ENCODE measurements around the gene BACH1.
"Not testable (repeated sequence)": the region's sequence is repeated elsewhere in the genome, so short reads cannot be mapped to it uniquely, and the experiment has no call there.

BACH1 gene

DNA sequence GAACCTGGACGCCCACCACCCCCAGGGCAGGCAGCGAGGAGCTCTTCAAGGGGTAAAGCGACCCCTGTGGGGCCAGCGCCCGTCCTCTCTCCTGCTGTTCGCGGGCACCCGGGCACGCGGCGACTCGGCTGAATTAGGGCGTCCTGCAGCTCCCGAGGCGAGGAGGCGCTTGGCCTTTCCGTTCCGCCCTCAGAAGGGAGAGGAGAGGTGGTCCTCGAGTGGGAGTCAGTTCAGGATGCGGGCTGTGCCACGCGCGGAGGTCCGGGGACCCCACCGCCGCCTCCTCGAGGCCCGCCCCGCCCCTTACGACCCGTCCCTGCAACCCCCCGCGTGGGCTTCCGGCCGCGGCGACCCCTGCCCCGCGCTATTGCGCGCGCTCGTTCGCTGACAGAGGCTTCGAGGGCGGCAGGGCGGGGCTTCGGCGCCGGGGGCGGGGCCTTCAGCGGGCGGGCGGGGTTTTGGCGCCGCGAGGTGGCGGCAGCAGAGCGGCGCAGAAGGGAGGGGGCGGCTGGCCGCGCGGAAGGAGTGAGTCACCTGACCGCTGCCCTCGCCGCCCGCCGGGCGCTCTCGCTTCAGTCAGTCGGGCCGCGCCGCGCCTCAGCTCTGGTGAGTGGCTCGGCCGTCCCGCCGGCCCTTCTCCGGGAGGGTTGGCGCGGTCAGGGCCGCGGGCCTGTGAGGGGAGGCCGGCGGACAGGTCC is at the start of gene BACH1:
TSS of gene BACH1 (plus strand) at position 575 of the 698 bp plus-strand sequence. CDS start 22,359 bp downstream, outside the sequence.
- Mint-ChIP-seq H3K27ac (peak within 1 kb of the TSS; percentile 81), H3K4me1 (ENCODE audit: low read depth) (peaks cover 42% of the 10 kb centered on the region), H3K9me3 (no peaks in the 10 kb centered on the region), H3K36me3 (ENCODE audit: low read depth) (peaks cover 3% of the 10 kb centered on the region), H3K4me3 (peak within 1 kb of the TSS; percentile 88), H3K27me3 (ENCODE audit: low read depth) (peaks cover 11% of the 10 kb centered on the region)

DNA sequence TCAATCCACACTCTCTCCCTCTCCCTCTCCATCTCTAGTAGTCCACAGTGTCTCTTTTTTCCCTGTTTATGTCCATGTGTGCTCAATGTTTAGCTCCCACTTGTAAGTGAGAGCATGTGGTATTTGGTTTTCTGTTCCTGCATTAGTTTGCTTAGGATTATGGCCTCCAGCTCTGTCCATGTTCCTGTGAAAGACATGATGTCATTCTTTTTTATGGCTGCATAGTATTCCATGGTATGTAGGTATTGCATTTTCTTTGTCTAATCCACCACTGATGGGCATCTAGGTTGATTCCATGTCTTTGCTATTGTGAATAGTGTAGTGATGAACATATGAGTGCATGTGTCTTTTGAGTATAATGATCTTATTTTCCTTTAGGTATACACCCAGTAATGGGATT is 49.4 kb upstream of the BACH1 start:
- not testable (repeated sequence) for H3K27ac Mint-ChIP-seq; H3K36me3 Mint-ChIP-seq (ENCODE audit: low read depth); H3K4me3 Mint-ChIP-seq; H3K4me1 Mint-ChIP-seq (ENCODE audit: low read depth)
- H3K27me3 Mint-ChIP-seq (ENCODE audit: low read depth), result peaks cover 22% of the 10 kb centered on the region
- peaks cover 25% of the 10 kb centered on the region for H3K9me3 Mint-ChIP-seq

DNA sequence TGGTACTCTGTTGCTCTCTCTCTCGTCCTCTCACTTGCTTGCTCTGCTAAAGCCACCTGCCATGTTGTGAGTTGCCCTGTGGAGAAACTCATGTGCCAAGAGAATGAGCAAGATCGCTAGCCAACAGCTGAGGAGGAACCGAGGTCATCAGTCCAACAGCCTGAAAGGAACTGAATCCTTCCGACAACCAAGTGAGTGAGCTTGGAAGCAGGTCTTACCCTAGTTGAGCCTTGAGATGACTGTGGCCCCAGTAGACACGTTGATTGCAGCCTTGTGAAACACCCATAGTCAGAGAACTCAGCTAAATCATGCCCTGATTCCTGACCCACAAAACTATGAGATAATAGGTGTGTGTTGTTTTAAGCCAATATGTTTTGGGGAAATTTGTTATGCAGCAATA is 48.1 kb upstream of the BACH1 start:
- H3K9me3 Mint-ChIP-seq, result peaks cover 28% of the 10 kb centered on the region

DNA sequence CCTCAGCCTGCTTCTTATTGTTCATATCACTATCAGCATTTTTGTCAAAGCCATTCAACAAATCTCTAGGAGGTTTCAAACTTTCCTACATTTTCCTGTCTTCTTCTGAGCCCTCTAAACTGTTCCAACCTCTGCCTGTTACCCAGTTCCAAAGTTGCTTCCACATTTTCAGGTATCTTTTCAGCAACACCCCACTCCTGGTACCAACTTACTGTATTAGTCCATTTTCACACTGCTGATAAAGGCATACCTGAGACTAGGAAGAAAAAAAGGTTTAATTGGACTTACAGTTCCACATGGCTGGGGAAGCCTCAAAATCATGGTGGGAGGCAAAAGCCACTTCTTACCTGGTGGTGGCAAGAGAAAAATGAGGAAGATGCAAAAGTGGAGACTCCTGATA is 44.9 kb upstream of the BACH1 start:
- not testable (repeated sequence) for H3K4me1 Mint-ChIP-seq (ENCODE audit: low read depth); H3K27ac Mint-ChIP-seq; H3K4me3 Mint-ChIP-seq; H3K36me3 Mint-ChIP-seq (ENCODE audit: low read depth)
- H3K27me3 Mint-ChIP-seq (ENCODE audit: low read depth), result peaks cover 29% of the 10 kb centered on the region
- H3K9me3 Mint-ChIP-seq, result peaks cover 28% of the 10 kb centered on the region

More for the DNA sequence above, 48.1 kb upstream of the BACH1 start:
- Mint-ChIP-seq H3K36me3 (ENCODE audit: low read depth) (peaks cover 3% of the 10 kb centered on the region), H3K4me1 (ENCODE audit: low read depth) (peaks cover under 1% of the 10 kb centered on the region), H3K4me3 (no peak overlapping the region), H3K27me3 (ENCODE audit: low read depth) (peaks cover 20% of the 10 kb centered on the region), H3K27ac (no peak overlapping the region)

DNA sequence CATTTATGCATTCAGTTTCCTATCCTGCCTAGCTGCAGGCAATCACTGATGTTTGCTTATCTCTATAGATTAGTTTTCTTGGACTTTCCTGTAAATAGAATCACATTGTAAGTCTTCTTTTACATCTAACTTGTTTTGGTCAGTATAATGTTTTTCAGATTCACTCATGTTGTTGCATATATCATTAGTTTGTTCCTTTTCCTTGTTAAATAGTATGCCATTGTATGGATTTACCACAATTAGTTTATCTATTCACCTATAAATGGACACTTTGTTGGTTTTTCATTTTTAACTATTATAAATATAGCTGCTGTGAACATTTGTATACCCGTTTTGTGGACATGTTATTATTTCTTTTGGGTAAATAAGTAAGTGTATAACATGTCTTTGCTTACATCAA is 44.2 kb upstream of the BACH1 start:
- H3K27me3 Mint-ChIP-seq (ENCODE audit: low read depth), result peaks cover 23% of the 10 kb centered on the region
- H3K4me3 Mint-ChIP-seq, result no peak overlapping the region
- peaks cover 22% of the 10 kb centered on the region for H3K9me3 Mint-ChIP-seq
- H3K36me3 Mint-ChIP-seq (ENCODE audit: low read depth), result peaks cover 3% of the 10 kb centered on the region
- no peaks in the 10 kb centered on the region for H3K4me1 Mint-ChIP-seq (ENCODE audit: low read depth)
- H3K27ac Mint-ChIP-seq, result no peak overlapping the region

DNA sequence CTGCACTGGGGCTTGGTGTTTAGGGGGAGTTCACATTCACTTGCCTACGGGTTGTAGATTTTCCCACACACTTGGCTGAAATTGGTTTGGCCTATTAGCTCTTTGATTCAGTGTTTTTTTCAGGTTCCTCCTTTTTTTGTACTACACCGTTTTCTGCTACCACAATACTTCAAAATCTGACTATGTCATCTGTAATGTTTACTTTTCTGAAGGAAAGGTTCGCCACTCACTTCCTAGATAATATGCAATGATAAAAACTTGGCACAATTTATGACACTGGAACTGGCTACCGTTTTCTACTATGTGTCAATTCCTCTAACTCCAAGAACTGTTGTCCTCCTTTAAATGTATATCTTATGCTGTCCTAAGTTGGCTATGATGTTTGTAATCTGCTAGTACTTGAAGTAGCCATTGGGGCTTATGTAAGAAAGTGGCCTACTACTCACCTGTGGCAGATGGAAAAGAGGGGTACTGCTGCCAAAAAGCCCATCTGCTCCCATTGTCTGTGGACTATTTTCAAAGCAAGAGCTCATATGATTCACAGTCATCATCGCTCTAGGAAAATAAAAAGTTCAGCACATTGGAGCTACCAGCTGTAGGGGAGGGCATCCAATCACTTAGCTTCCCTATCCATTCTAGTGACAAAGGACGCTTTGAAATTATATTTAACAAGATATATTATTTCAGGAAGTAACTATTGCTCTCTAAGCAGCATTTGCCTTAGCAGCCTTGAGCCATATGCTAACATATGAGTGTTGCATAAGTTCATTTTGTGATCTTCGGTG is 42.4 kb upstream of the BACH1 start:
- Mint-ChIP-seq H3K36me3 (ENCODE audit: low read depth) (peaks cover 3% of the 10 kb centered on the region), H3K4me1 (ENCODE audit: low read depth) (no peaks in the 10 kb centered on the region), H3K27me3 (ENCODE audit: low read depth) (peaks cover 28% of the 10 kb centered on the region), H3K27ac (no peak overlapping the region), H3K4me3 (no peak overlapping the region), H3K9me3 (peaks cover 22% of the 10 kb centered on the region)

DNA sequence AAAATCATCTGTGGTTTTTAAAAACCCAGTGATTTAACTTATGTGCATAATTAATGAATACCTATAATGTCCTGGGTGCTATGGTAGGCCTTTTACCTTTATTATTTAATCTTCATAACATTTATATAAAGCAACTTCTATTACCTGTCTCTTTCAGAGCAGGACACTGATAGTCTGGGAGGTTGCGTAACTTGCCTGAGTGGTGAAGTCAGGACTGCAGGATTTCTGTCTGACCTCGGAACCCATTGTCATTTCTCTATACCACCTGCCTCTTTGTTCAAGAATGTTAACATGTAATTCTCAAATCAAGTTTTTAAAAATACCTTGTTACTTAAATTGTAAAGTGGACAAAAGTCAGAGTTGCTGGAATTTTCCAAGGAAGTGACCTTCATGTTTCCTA is 41.0 kb upstream of the BACH1 start:
- Mint-ChIP-seq H3K4me1 (ENCODE audit: low read depth) (no peaks in the 10 kb centered on the region), H3K27ac (no peak overlapping the region), H3K36me3 (ENCODE audit: low read depth) (peaks cover 3% of the 10 kb centered on the region), H3K9me3 (peaks cover 17% of the 10 kb centered on the region), H3K4me3 (no peak overlapping the region), H3K27me3 (ENCODE audit: low read depth) (peaks cover 33% of the 10 kb centered on the region)

DNA sequence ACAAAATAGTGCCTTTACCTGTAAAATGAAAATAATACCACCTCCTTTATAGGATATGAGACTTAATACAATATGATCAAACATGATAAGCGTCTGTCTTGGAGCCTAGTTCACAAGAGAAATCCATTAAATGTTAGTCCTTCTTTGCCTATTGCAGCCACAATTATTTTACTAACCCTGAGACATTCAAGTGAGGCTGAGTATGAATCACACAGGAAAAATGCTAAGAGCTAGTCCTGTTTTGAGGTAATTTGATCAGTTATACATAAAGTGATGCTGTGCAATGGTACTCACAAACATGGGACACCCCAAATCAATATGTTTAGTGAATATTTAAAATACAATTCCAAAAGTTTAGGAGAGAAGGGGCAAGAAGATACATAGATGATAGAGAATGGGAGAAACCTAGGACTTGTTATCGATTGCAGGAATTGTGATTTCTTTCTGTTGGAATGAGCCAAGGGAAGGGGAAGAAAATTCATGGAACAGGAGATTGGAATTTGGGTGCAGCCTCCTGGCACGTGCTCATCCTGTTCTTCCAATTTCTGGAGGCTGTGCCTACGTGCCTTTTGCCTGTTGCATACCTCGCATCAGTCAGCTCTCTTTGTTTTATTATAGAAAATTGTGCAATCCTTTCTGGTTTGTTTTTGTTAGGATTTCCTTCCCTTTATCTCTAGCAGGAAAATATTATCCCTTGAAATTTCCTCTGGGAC is 39.9 kb upstream of the BACH1 start:
- H3K4me3 Mint-ChIP-seq, result no peak overlapping the region
- peaks cover 37% of the 10 kb centered on the region for H3K27me3 Mint-ChIP-seq (ENCODE audit: low read depth)
- peaks cover 3% of the 10 kb centered on the region for H3K36me3 Mint-ChIP-seq (ENCODE audit: low read depth)
- H3K4me1 Mint-ChIP-seq (ENCODE audit: low read depth), result no peaks in the 10 kb centered on the region
- no peak overlapping the region for H3K27ac Mint-ChIP-seq
- peaks cover 9% of the 10 kb centered on the region for H3K9me3 Mint-ChIP-seq

DNA sequence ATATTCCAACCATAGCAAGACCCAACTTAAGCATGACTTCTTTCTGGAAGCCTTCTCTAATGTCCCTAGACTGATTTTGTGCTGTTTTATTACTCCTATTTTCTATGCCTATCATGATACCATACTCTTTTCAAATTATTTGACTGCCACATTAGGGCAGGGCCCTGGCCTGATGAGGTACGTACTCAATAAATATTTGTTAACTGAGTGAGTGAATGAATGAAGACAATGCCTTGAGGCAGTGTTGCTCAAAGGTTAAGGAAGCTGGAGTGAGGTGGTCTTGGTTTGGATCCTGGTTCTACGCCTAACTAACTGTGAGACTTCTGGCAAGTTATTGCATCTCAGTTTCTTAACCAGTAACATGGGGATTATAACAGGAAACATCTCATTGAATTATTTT is 38.3 kb upstream of the BACH1 start:
- no peak overlapping the region for H3K27ac Mint-ChIP-seq
- no peaks in the 10 kb centered on the region for H3K4me1 Mint-ChIP-seq (ENCODE audit: low read depth)
- peaks cover 38% of the 10 kb centered on the region for H3K27me3 Mint-ChIP-seq (ENCODE audit: low read depth)
- no peaks in the 10 kb centered on the region for H3K9me3 Mint-ChIP-seq
- no peak overlapping the region for H3K4me3 Mint-ChIP-seq
- no peaks in the 10 kb centered on the region for H3K36me3 Mint-ChIP-seq (ENCODE audit: low read depth)

DNA sequence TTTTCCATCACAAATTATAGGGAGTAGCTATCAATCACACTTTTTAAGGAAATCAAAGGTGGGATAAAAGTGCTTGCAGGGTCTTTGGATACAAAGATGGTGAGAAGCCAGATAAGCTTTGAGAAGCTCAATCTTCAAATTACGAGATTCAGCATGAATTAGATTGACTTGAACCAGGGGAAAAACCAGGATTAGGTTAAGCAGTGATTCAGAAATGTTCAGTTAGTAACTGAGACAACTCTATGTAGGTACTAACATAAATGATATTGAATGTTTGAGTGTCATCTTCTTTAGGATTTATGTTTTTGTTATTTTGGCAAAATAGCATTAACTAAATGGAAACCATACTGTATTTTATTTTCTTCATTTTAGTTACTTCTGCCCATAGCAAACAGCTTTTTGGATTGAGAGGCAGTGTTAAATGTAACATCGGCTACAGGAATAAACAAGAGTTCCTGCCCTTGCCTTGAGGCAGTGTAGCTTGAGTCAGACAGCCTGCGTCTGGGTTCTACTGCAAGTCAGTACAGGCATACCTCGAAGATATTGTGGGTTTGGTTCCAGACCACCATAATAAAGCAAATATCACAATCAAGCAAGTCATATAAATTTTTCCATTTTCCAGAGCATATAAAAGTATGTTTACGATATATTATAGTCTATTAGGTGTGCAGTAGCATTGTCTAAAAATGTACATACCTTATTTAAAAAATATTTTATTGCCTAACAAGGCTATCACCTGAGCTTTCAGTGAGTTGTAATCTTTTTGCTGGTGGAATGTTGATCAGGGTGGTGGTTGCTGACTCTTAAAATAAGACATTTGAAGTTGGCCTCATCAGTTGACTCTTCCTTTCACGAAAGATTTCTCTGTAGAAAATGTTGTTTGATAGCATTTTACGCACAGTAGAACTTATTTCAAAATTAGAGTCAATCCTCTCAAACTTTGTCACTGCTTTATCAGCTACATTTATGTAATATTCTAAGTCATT is 36.9 kb upstream of the BACH1 start:
- H3K4me3 Mint-ChIP-seq, result no peak overlapping the region
- H3K4me1 Mint-ChIP-seq (ENCODE audit: low read depth), result peaks cover 3% of the 10 kb centered on the region
- no peaks in the 10 kb centered on the region for H3K9me3 Mint-ChIP-seq
- H3K36me3 Mint-ChIP-seq (ENCODE audit: low read depth), result no peaks in the 10 kb centered on the region
- H3K27me3 Mint-ChIP-seq (ENCODE audit: low read depth), result peaks cover 30% of the 10 kb centered on the region
- H3K27ac Mint-ChIP-seq, result no peak overlapping the region

DNA sequence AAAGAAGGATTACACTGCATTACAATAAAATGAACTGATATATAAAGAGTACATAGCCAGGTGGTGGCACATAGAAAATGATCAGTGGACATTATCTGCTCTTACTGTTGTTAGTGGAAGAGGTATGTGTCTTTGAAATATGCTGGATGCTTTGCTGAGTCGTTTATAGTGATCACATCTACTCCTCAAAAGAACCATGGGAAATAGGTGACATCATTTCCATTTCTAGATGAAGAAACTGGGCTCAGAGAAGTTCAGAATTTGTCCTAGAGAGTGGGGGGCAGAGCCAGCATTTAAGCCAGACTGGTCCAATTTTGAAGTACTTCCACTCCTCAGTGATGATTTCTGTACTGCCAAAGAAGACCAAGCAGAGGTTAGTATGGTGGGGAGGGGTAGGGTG is 34.0 kb upstream of the BACH1 start:
- Mint-ChIP-seq H3K4me1 (ENCODE audit: low read depth) (peaks cover 3% of the 10 kb centered on the region), H3K36me3 (ENCODE audit: low read depth) (no peaks in the 10 kb centered on the region), H3K27ac (no peak overlapping the region), H3K4me3 (no peak overlapping the region), H3K9me3 (no peaks in the 10 kb centered on the region), H3K27me3 (ENCODE audit: low read depth) (peaks cover 21% of the 10 kb centered on the region)

DNA sequence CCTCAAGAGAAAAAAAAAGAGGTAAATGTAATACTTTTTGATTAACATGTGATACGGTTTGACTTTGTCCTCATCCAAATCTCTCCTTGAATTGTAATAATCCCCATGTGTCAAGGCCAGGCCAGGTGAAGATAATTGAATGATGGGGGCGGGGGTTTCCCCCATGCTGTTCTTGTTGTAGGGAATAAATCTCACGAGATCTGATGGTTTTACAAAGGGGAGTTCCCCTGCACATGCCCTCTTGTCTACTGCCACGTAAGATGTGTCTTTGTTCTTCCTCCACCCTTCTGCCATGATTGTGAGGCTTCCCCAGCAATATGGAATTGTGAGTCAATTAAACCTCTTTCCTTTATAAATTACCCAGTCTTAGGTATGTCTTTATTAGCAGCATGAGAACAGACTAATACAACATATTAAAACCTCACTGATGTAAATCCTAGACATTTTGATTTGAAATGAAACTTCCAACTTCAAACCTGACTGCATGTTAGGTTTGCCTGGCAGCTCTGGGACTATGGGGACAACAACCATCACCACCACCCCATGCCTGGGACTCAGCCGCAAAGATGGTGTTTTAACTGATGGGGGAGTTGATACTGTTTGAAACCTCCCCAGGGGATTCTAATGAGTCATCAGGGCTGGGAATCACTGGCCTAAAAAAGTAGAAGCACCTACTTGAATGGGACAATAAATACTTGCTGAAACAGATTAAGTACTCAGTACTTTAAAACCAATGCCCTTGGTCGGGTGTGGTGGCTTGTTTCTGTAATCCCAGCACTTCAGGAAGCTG is 32.8 kb upstream of the BACH1 start:
- Mint-ChIP-seq H3K27me3 (ENCODE audit: low read depth) (peaks cover 13% of the 10 kb centered on the region), H3K27ac (no peak overlapping the region), H3K4me3 (no peak overlapping the region), H3K36me3 (ENCODE audit: low read depth) (no peaks in the 10 kb centered on the region), H3K4me1 (ENCODE audit: low read depth) (peaks cover 3% of the 10 kb centered on the region), H3K9me3 (no peaks in the 10 kb centered on the region)

DNA sequence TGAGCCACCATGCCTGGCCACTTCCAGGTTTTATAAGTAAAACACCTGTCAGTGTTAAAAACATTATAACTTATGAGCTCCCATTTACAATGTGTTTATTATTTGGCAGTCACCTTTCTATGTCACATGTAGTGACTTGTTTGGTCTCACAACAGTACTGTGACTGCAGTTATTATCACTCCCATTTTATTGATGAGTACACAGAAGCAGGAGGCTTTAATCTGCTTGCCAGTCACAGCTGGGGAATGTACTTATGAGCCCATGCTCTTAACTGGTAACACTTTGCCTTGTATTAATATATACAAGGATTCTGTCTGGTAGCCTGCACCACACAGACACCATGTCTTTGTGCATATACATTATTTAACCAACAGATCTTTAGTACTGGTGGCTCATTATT is 31.1 kb upstream of the BACH1 start:
- Mint-ChIP-seq H3K9me3 (no peaks in the 10 kb centered on the region), H3K4me1 (ENCODE audit: low read depth) (peaks cover 3% of the 10 kb centered on the region), H3K4me3 (no peak overlapping the region), H3K36me3 (ENCODE audit: low read depth) (no peaks in the 10 kb centered on the region), H3K27me3 (ENCODE audit: low read depth) (peaks cover 6% of the 10 kb centered on the region), H3K27ac (no peak overlapping the region)
